Vein endothelial cell (primary cell): Measurements from ENCODE around the gene ADAM17. TPM values are rescaled to one million over a fixed set of nuclear protein-coding genes. Genes with fewer than 3 reads are reported as not detected.

Experiments used
- total RNA-seq: library from RNA; depleted of rRNA; stranded (reverse); fragments of >200 nt; gene quantifications from 2 replicates; pipeline ENCODE4 v1.2.3, GENCODE V29; 2012

Gene ADAM17
- 50.6 and 53.0 TPM in 2 replicates for total RNA-seq

GRCh38 chr2:9555297-9556120 lies at the start of gene ADAM17:
Gene ADAM17 (minus strand): TSS chr2:9555830. CDS start chr2:9555605, 225 bp downstream.

DNA sequence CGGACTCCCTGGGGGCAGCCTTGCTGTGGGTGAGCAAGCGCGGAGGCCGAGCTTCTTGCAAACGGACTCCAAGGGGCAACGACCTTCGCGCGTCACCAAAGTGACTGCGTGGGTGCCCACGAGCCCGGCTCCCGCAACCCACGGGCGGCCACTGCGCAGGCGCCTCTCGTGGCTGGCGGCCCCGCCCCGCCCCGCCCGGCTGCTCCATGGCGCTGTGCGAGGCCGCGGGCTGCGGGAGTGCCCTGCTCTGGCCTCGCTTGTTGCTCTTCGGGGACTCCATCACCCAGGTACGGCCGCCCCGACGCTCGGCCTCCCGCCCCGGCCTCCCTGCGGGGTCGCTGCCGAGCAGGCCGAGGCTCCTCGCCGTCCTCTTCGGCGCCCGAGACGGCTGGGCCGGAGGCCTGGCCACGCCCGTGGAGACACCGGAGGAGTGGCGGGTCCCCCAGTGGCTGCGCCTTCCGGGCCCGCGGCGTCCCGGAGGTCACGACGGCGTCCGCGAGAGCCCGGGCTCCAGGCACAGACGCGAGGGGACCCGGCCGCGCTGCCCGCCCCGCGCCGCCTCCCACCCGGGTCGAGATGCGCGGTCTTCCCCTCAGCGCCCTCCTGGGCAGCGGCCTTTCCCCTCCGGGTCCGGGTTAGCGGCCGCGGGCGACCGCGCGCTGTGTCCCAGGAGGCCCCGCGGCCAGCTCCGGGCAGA lies 81.1 kb downstream of the ADAM17 start, which contains the start of gene IAH1:
Gene IAH1, plus strand, starts transcription at position 191 of the 697 bp plus-strand sequence. Its CDS starts 16 bp downstream, at position 207.

Other genes with a start within 250 kb of the ADAM17 start
- 28.4 and 39.4 TPM in 2 replicates for gene ITGB1BP1, start 132.3 kb downstream of the ADAM17 start, total RNA-seq
- 38.2 and 44.9 TPM in 2 replicates for gene CPSF3, start 132.2 kb downstream of the ADAM17 start, total RNA-seq
- 26.1 and 38.9 TPM in 2 replicates for gene IAH1, start 81.3 kb downstream of the ADAM17 start, total RNA-seq
- gene YWHAQ, start 75.2 kb upstream of the ADAM17 start, total RNA-seq = 297 and 494 TPM in 2 replicates